SK-N-SH (cell line): ENCODE results near the gene RGS13.

Experiments
- EZH2phosphoT487 ChIP-seq: fragments of 200-600 bp; sonication (generic); IDR thresholded peaks from 2 replicates; pipeline ENCODE4 v1.6.1; 2017; ENCODE audit warnings: low read depth, mixed run types, mild to moderate bottlenecking, antibody characterized with exemption, moderate library complexity, borderline replicate concordance
- FOXM1 ChIP-seq: IDR thresholded peaks from 2 replicates; pipeline ENCODE4 v1.4.0; 2012; ENCODE audit warnings: low read depth, mild to moderate bottlenecking
- POLR2AphosphoS5 ChIP-seq: IDR thresholded peaks from 2 replicates; pipeline ENCODE4 v1.6.1; 2012; ENCODE audit warnings: low read depth, low read length
- TF ChIP-seq, protein P1 (sequence below): IDR thresholded peaks from 2 replicates; pipeline ENCODE4; 2012
- TF ChIP-seq, protein P2 (sequence below): fragments of 200-600 bp; sonication (generic); IDR thresholded peaks from 2 replicates; pipeline ENCODE4 v1.6.1; 2017; ENCODE audit warnings: antibody characterized with exemption, mild to moderate bottlenecking, moderate library complexity

DNA sequence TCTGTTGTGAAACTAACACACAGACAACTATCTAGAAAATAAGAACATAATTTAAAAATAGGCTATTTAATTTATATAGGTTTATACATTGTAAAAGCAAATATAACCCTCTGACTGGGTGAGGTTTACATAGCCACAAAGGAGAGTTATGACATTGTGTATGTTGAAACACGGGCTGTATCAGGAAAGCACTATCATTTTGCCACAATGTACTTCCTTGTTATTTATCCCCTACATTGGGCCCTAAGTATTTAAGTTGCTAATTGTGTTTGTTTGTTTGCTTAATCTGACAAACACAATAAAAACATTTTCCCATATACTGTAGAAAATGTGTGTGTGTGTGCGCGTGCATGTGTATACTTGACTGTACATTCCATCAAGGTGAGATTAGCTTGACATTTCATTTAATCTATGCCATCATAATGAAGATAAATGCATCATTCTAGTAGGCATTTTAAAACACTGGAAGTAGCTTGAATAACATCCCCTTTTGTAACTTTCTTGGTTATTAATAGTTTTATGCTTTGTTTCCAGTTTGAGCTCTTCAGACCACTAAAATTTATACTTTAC, 72.1 kb downstream of the RGS13 start:
- TF ChIP-seq, protein P1, sequence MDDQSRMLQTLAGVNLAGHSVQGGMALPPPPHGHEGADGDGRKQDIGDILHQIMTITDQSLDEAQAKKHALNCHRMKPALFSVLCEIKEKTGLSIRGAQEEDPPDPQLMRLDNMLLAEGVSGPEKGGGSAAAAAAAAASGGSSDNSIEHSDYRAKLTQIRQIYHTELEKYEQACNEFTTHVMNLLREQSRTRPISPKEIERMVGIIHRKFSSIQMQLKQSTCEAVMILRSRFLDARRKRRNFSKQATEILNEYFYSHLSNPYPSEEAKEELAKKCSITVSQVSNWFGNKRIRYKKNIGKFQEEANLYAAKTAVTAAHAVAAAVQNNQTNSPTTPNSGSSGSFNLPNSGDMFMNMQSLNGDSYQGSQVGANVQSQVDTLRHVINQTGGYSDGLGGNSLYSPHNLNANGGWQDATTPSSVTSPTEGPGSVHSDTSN, result no peak
- TF ChIP-seq EZH2phosphoT487 (no peak), FOXM1 (no peak), POLR2AphosphoS5 (no peak)
- TF ChIP-seq, protein P2, sequence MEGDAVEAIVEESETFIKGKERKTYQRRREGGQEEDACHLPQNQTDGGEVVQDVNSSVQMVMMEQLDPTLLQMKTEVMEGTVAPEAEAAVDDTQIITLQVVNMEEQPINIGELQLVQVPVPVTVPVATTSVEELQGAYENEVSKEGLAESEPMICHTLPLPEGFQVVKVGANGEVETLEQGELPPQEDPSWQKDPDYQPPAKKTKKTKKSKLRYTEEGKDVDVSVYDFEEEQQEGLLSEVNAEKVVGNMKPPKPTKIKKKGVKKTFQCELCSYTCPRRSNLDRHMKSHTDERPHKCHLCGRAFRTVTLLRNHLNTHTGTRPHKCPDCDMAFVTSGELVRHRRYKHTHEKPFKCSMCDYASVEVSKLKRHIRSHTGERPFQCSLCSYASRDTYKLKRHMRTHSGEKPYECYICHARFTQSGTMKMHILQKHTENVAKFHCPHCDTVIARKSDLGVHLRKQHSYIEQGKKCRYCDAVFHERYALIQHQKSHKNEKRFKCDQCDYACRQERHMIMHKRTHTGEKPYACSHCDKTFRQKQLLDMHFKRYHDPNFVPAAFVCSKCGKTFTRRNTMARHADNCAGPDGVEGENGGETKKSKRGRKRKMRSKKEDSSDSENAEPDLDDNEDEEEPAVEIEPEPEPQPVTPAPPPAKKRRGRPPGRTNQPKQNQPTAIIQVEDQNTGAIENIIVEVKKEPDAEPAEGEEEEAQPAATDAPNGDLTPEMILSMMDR, result no peak
